NB4 (cell line): ENCODE measurements around the gene ITPR2.

Experiments used
- CTCF ChIP-seq: IDR thresholded peaks from one replicate; pipeline ENCODE4 v1.5.1; 2012; ENCODE audit warnings: low read depth, low read length
- MYC ChIP-seq: IDR thresholded peaks from 2 replicates; pipeline ENCODE4 v1.6.1; 2011; ENCODE audit warnings: low read depth, low read length
- POLR2A ChIP-seq: IDR thresholded peaks from 2 replicates; pipeline ENCODE4 v1.6.1; 2011; ENCODE audit warnings: mild to moderate bottlenecking; ENCODE audit not compliant: insufficient read length; ENCODE audit errors: extremely low read depth

GRCh38 chr12:26741584-26742227 is 91.3 kb downstream of the ITPR2 start:
- TF ChIP-seq CTCF (no peak), POLR2A (no peak), MYC (no peak)
